Esophagus squamous epithelium (tissue), 5 donors: ENCODE results near the gene ALDH3A2. TPM values are rescaled to one million over a fixed set of nuclear protein-coding genes. Genes with fewer than 3 reads are reported as not detected.

Experiments
- DNase-seq: peaks from one replicate; lab custom pipeline; 2025; lab: John Stamatoyannopoulos, UW
- H3K27ac ChIP-seq, 4 donors: fragments of 200-600 bp; sonication (generic); one replicate each; pipeline ENCODE4 v1.5.1; 2016 to 2019; ENCODE audit warnings: mild to moderate bottlenecking in 1 of 4
- H3K27me3 ChIP-seq, 4 donors: fragments of 200-600 bp; sonication (generic); 1 replicate in 3 of 4; 2 replicates in 1 of 4; pipeline versions ENCODE4 v1.5.1 to v1.6.0; 2017 to 2021; ENCODE audit warnings: antibody characterized with exemption in 1 of 4
- H3K36me3 ChIP-seq, 3 donors: fragments of 200-600 bp; sonication (generic); one replicate each; pipeline ENCODE4 v1.5.1; 2016 to 2019
- H3K4me1 ChIP-seq, 3 donors: fragments of 200-600 bp; sonication (generic); one replicate each; pipeline ENCODE4 v1.5.1; 2017 to 2019
- H3K4me3 ChIP-seq, 4 donors: fragments of 200-600 bp; sonication (generic); 1 replicate in 3 of 4; 2 replicates in 1 of 4; pipeline ENCODE4 v1.5.1; 2016 to 2019; ENCODE audit warnings: mild to moderate bottlenecking in 2 of 4, moderate library complexity in 1 of 4
- H3K9me3 ChIP-seq, 3 donors: fragments of 200-600 bp; sonication (generic); one replicate each; pipeline ENCODE4 v1.5.1; 2016 to 2019
- CTCF ChIP-seq, 6 experiments: fragments of 450-650 bp in 4 of 6; fragments of 200-600 bp in 2 of 6; sonication (generic) in 2 of 6; IDR thresholded peaks; one replicate each; pipeline ENCODE4 v1.5.1; 2016 to 2019; ENCODE audit warnings: antibody characterized with exemption in 6 of 6, mild to moderate bottlenecking in 4 of 6, moderate library complexity in 4 of 6
- POLR2A ChIP-seq, 4 donors: fragments of 450-650 bp; IDR thresholded peaks; one replicate each; pipeline ENCODE4 v1.6.1; 2017; ENCODE audit warnings: antibody characterized with exemption in 4 of 4, mild to moderate bottlenecking in 4 of 4, moderate library complexity in 3 of 4
- WGBS, 2 donors: methylation state at CpG; one replicate each; pipeline ENCODE4 v1.1.5; 2018; 5-methylcytosine and 5-hydroxymethylcytosine counted together
- intact Hi-C: fragments of 100-400 bp; cut with DNase I; formaldehyde crosslinking; loops from one replicate; pipeline ENCODE4 v1.15.0; 2022
- total RNA-seq, 4 donors: library from RNA; depleted of rRNA; stranded (reverse); fragments of >200 nt; gene quantifications; one replicate each; pipeline ENCODE4 v1.1.0, GENCODE V29; 2016
- donor health status: DM: yes; HTN: yes; CAD: no.

ALDH3A2 gene
- 100 to 1,000 TPM; 169 to 351 (median 305) TPM for total RNA-seq

DNA sequence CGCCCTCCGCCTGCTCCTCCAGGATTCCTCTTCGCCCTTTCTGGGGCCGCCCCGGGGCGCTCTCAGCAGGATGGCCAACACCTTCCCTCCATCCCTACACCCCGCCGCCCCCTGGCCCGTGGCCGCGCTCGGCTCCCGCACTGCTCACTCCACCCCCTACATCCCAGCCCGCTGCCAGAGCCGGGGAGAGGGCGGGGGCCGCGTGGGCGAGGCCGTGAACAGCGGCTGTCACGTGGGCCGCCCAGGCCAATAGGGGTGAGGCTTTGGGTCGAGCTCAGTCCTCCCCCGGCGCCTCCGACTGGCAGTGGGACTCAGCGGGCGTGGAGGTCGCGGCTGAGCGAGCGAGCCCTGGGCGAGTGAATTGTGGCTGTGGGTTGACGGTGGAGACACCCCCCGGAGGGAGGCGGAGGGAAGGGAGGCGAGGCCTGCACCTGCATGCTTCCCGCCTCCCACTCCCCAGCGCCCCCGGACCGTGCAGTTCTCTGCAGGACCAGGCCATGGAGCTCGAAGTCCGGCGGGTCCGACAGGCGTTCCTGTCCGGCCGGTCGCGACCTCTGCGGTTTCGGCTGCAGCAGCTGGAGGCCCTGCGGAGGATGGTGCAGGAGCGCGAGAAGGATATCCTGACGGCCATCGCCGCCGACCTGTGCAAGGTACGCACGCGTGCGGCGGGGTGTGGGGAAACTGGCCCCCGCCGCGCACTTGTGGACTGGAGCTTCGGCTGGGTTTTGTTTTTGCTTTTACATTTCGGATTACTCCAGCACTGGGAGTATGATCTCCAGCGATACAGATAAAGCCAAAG lies at the start of gene ALDH3A2:
Gene ALDH3A2, plus strand, starts transcription at position 277 of the 799 bp plus-strand sequence. Its CDS starts 221 bp downstream, at position 498.
- H3K4me3 ChIP-seq: peak within 1 kb of the TSS; percentile 67 to 95 (median 86)
- DNase-seq: peak; percentile 78
- H3K4me1 ChIP-seq: peaks cover 22 to 86% (median 37%) of the 10 kb centered on the region in 3 donors
- intact Hi-C loops: loop anchor here (5.0 to 10.0 kb wide), 2 partner anchors 104 to 134 kb away; no protein-coding TSS in a partner anchor
- H3K36me3 ChIP-seq: peaks cover 0 to 9% (median 8%) of the 10 kb centered on the region in 3 donors
- no peaks in the 10 kb centered on the region for H3K9me3 ChIP-seq
- H3K27me3 ChIP-seq: no peaks in the 10 kb centered on the region
- TF ChIP-seq POLR2A (IDR thresholded peaks at IDR 0.05) (peak in 3 of 4 donors; percentile 85 to 96 (median 95)), CTCF (IDR thresholded peaks at IDR 0.05) (peak in 5 of 6 experiments; percentile 11 to 23 (median 12))
- peak within 1 kb of the TSS; percentile 93 to 99 (median 97) for H3K27ac ChIP-seq
- WGBS, 2 donors: 0 to 1% methylated on average over 5 to 23 of the region's 71 CpGs

DNA sequence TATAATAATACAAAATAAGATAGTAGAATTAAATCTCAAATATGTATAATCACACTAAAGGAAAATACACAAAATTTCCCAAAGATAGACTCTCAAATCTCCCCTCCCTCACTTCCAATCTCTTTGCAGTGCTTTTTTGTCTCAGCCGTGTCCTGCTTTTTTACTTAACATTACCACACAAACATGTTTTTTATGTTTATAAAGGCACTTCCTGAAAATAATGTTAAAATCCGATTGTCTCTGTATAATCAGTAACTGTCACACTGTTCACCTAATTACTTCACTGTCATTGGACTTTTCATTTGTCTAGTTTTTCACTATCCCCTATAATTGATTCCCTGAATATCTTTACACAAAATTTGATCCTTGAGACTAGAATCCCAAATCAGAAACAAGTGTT lies 38.2 kb upstream of the ALDH3A2 start:
- no peaks in the 10 kb centered on the region for H3K27me3 ChIP-seq
- H3K4me3 ChIP-seq: no peak overlapping the region
- H3K9me3 ChIP-seq: no peaks in the 10 kb centered on the region
- H3K27ac ChIP-seq: no peak overlapping the region
- DNase-seq: no peak
- intact Hi-C loops: loop anchor here (10.0 kb wide), 1 partner anchor 46 kb away; no protein-coding TSS in a partner anchor
- H3K36me3 ChIP-seq: no peaks in the 10 kb centered on the region
- 31 to 50% methylated on average over 2 of the region's 2 CpGs for WGBS, 2 donors
- no peaks in the 10 kb centered on the region for H3K4me1 ChIP-seq
- TF ChIP-seq POLR2A (IDR thresholded peaks at IDR 0.05) (no peak), CTCF (IDR thresholded peaks at IDR 0.05) (no peak)

DNA sequence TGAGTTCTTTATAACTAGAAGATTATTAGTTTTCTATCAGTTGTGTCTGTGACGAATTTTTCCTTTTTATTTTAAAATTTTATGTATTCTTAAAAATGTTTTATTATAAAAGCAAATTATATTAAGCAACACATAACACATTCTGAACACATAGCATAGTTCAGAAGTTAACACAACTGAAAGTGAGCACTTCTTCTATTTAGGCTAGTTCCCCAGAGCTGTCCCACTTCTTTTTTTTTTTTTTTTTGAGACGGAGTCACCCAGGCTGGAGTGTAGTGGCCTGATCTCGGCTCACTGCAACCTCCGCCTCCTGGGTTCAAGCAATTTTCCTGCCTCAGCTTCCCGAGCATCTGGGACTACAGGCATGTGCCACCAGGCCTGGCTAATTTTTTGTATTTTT lies 37.7 kb upstream of the ALDH3A2 start:
- no peak for DNase-seq
- 80 to 86% methylated on average over 5 of the region's 5 CpGs for WGBS, 2 donors
- TF ChIP-seq CTCF (IDR thresholded peaks at IDR 0.05) (no peak), POLR2A (IDR thresholded peaks at IDR 0.05) (no peak)
- no peaks in the 10 kb centered on the region for H3K9me3 ChIP-seq
- no peaks in the 10 kb centered on the region for H3K27me3 ChIP-seq
- no peaks in the 10 kb centered on the region for H3K36me3 ChIP-seq
- no peak overlapping the region for H3K4me3 ChIP-seq
- intact Hi-C loops: loop anchor here (10.0 kb wide), 1 partner anchor 46 kb away; no protein-coding TSS in a partner anchor
- H3K4me1 ChIP-seq: no peaks in the 10 kb centered on the region
- no peak overlapping the region for H3K27ac ChIP-seq

GRCh38 chr17:19613979-19614378 lies 34.6 kb upstream of the ALDH3A2 start:
- H3K27ac ChIP-seq: no peak overlapping the region
- H3K4me3 ChIP-seq: no peak overlapping the region
- H3K9me3 ChIP-seq: peaks cover 0 to 18% (median 12%) of the 10 kb centered on the region in 3 donors
- WGBS, 2 donors: 74 to 89% methylated on average over 2 to 10 of the region's 10 CpGs
- no peaks in the 10 kb centered on the region for H3K27me3 ChIP-seq
- no peak for DNase-seq
- intact Hi-C loops: loop anchor here (10.0 kb wide), 1 partner anchor 49 kb away; no protein-coding TSS in a partner anchor
- H3K36me3 ChIP-seq: no peaks in the 10 kb centered on the region
- no peaks in the 10 kb centered on the region for H3K4me1 ChIP-seq
- no peak for TF ChIP-seq POLR2A (IDR thresholded peaks at IDR 0.05)
- no peak for TF ChIP-seq CTCF (IDR thresholded peaks at IDR 0.05)

GRCh38 chr17:19614900-19615299 lies 33.7 kb upstream of the ALDH3A2 start:
- Histone ChIP-seq H3K27ac (no peak overlapping the region), H3K4me3 (no peak overlapping the region), H3K27me3 (no peaks in the 10 kb centered on the region), H3K9me3 (peaks cover 0 to 27% (median 22%) of the 10 kb centered on the region in 3 donors), H3K36me3 (no peaks in the 10 kb centered on the region), H3K4me1 (no peaks in the 10 kb centered on the region)
- intact Hi-C loops: loop anchor here (10.0 kb wide), 1 partner anchor 50 kb away; no protein-coding TSS in a partner anchor
- WGBS, 2 donors: 92 to 97% methylated on average over 4 of the region's 4 CpGs
- no peak for DNase-seq
- TF ChIP-seq POLR2A (IDR thresholded peaks at IDR 0.05): no peak
- TF ChIP-seq CTCF (IDR thresholded peaks at IDR 0.05): no peak
